Uterus (tissue), 2 donors: ENCODE data around the gene NPNT.

Source experiments
- POLR2A ChIP-seq, 2 donors: fragments of 450-650 bp; IDR thresholded peaks; one replicate each; pipeline ENCODE4 v1.6.1; 2016; ENCODE audit warnings: antibody characterized with exemption in 2 of 2, mild to moderate bottlenecking in 1 of 2, moderate library complexity in 1 of 2
- TF ChIP-seq, protein P1 (sequence below), 4 experiments: fragments of 200-600 bp in 2 of 4; fragments of 450-650 bp in 2 of 4; sonication (generic) in 2 of 4; IDR thresholded peaks; one replicate each; pipeline ENCODE4 v1.5.1; 2016 to 2019; ENCODE audit warnings: antibody characterized with exemption in 4 of 4, mild to moderate bottlenecking in 2 of 4, moderate library complexity in 1 of 4

- TF ChIP-seq, protein P1, sequence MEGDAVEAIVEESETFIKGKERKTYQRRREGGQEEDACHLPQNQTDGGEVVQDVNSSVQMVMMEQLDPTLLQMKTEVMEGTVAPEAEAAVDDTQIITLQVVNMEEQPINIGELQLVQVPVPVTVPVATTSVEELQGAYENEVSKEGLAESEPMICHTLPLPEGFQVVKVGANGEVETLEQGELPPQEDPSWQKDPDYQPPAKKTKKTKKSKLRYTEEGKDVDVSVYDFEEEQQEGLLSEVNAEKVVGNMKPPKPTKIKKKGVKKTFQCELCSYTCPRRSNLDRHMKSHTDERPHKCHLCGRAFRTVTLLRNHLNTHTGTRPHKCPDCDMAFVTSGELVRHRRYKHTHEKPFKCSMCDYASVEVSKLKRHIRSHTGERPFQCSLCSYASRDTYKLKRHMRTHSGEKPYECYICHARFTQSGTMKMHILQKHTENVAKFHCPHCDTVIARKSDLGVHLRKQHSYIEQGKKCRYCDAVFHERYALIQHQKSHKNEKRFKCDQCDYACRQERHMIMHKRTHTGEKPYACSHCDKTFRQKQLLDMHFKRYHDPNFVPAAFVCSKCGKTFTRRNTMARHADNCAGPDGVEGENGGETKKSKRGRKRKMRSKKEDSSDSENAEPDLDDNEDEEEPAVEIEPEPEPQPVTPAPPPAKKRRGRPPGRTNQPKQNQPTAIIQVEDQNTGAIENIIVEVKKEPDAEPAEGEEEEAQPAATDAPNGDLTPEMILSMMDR (IDR thresholded peaks at IDR 0.05), result no peak
- no peak for TF ChIP-seq POLR2A (IDR thresholded peaks at IDR 0.05)
These were observed 44.1 kb upstream of the NPNT start for GRCh38 chr4:105851196-105851595.
